ENCODE data around the gene ELF2.

The ELF2 gene

DNA sequence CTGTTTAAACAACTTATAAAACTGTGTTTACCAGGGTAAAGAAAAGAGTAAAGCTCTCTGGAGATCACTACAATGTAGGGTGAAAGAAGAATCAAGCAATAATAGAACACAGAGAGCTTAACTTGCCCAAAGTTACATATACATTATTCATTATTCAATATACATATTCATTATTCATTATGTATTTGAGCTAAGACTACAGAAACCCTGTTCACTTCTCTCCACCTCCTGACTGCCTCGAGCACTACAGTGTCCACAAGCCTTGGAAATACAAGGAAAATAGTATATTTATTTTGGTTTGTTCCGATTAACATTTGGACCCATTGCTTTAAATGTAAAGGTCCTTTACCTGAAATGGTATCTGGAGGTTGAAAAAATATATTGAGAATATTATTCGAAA, 35.9 kb upstream of the ELF2 start:
- H3K4me1 ChIP-seq (ENCODE audit: control insufficient read depth, low read length): peaks cover 37% of the 10 kb centered on the region
- H4K20me1 ChIP-seq (ENCODE audit: control insufficient read depth, insufficient read depth, low read depth, low read length): no peaks in the 10 kb centered on the region
- H3K36me3 ChIP-seq (ENCODE audit: control insufficient read depth, low read length): no peaks in the 10 kb centered on the region
- peaks cover 5% of the 10 kb centered on the region; the same call in 1 of the 2 replicates for H3F3A ChIP-seq (ENCODE audit: control insufficient read depth, insufficient read depth)
- no peak overlapping the region for H3K4me3 ChIP-seq (ENCODE audit: low read length)
- H3K9me2 ChIP-seq (replicated peaks; ENCODE audit: control insufficient read depth, low read length): no peaks in the 10 kb centered on the region
- no peaks in the 10 kb centered on the region for H3K79me2 ChIP-seq (ENCODE audit: control insufficient read depth, low read length)
- H3K27me3 ChIP-seq (ENCODE audit: control insufficient read depth, low read length): no peaks in the 10 kb centered on the region
- H3K27ac ChIP-seq (ENCODE audit: low read depth, low read length): no peak overlapping the region
- H3K4me2 ChIP-seq (ENCODE audit: low read length): no peak overlapping the region
- no peaks in the 10 kb centered on the region for H3K9me3 ChIP-seq (ENCODE audit: control insufficient read depth, insufficient read depth, low read length)
- TF ChIP-seq, protein P1, sequence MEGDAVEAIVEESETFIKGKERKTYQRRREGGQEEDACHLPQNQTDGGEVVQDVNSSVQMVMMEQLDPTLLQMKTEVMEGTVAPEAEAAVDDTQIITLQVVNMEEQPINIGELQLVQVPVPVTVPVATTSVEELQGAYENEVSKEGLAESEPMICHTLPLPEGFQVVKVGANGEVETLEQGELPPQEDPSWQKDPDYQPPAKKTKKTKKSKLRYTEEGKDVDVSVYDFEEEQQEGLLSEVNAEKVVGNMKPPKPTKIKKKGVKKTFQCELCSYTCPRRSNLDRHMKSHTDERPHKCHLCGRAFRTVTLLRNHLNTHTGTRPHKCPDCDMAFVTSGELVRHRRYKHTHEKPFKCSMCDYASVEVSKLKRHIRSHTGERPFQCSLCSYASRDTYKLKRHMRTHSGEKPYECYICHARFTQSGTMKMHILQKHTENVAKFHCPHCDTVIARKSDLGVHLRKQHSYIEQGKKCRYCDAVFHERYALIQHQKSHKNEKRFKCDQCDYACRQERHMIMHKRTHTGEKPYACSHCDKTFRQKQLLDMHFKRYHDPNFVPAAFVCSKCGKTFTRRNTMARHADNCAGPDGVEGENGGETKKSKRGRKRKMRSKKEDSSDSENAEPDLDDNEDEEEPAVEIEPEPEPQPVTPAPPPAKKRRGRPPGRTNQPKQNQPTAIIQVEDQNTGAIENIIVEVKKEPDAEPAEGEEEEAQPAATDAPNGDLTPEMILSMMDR (IDR thresholded peaks at IDR 0.05; ENCODE audit: low read depth, low read length, poor library complexity, severe bottlenecking): no peak
- TF ChIP-seq EZH2phosphoT487 (IDR thresholded peaks at IDR 0.05; ENCODE audit: borderline replicate concordance, low read length): no peak

DNA sequence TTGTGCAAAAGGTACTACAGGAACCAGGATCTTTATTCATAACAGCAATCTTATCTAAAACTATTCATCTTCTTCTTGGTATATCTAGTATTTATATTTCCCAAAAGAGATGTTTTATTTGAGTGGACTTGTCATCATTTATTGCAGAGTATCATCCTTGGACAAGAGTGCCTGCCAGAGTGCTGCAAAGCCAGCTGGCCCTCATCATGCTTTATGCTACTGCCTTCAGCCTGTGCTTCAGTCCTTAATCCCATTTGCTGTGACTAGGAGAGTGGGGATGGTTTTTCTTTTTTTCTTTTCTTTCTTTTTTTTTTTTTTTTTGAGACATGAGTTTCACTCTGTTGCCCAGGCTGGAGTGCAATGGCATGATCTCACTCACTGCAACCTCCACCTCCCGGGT, 33.5 kb upstream of the ELF2 start:
- H3K4me1 ChIP-seq (ENCODE audit: control insufficient read depth, low read length): peaks cover 35% of the 10 kb centered on the region
- no peaks in the 10 kb centered on the region for H3K9me2 ChIP-seq (replicated peaks; ENCODE audit: control insufficient read depth, low read length)
- H3K9me3 ChIP-seq (ENCODE audit: control insufficient read depth, insufficient read depth, low read length): no peaks in the 10 kb centered on the region
- no peak overlapping the region for H3K4me2 ChIP-seq (ENCODE audit: low read length)
- H3K4me3 ChIP-seq (ENCODE audit: low read length): no peak overlapping the region
- H3K27me3 ChIP-seq (ENCODE audit: control insufficient read depth, low read length): no peaks in the 10 kb centered on the region
- no peak overlapping the region for H3K27ac ChIP-seq (ENCODE audit: low read depth, low read length)
- TF ChIP-seq EZH2phosphoT487 (IDR thresholded peaks at IDR 0.05; ENCODE audit: borderline replicate concordance, low read length): no peak
- TF ChIP-seq, protein P1 (IDR thresholded peaks at IDR 0.05; ENCODE audit: low read depth, low read length, poor library complexity, severe bottlenecking): no peak
- H3F3A ChIP-seq (ENCODE audit: control insufficient read depth, insufficient read depth): peaks cover 5% of the 10 kb centered on the region; the same call in 1 of the 2 replicates
- H3K79me2 ChIP-seq (ENCODE audit: control insufficient read depth, low read length): no peaks in the 10 kb centered on the region
- no peaks in the 10 kb centered on the region for H3K36me3 ChIP-seq (ENCODE audit: control insufficient read depth, low read length)
- H4K20me1 ChIP-seq (ENCODE audit: control insufficient read depth, insufficient read depth, low read depth, low read length): no peaks in the 10 kb centered on the region

DNA sequence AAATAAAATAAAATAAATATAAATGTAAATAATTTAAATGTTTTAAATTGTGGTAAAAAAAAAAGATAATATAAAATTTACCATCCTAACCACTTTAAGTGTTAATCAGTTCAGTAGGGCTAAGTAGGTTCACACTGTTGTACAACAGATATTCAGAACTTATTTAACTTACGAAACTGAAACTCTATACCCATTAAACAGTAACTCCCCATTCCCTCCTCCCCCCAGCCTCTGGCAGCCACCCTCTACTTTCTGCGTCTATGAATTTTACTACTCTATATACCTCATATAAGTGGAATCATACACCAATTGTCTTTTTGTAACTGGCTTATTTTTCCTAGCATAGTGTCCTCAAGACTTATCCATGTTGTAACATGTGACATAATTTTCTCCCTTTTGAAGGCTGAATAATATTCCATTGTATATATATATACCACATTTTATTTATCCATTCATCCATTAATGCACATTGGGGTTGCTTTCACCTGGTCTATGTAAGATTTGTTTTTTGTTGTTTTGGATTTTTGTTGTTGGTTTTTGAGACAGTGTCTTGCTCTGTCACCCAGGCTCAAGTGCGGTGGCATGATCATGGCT, 32.5 kb upstream of the ELF2 start:
- H3F3A ChIP-seq (ENCODE audit: control insufficient read depth, insufficient read depth): 0 out of 2 replicates have a peak, but pooled peaks cover 3% of the 10 kb centered on the region

More for the DNA sequence above, 32.5 kb upstream of the ELF2 start:
- no peak for TF ChIP-seq EZH2phosphoT487 (IDR thresholded peaks at IDR 0.05; ENCODE audit: borderline replicate concordance, low read length)
- TF ChIP-seq, protein P1 (IDR thresholded peaks at IDR 0.05; ENCODE audit: low read depth, low read length, poor library complexity, severe bottlenecking): no peak
- Histone ChIP-seq H3K9me3 (ENCODE audit: control insufficient read depth, insufficient read depth, low read length) (no peaks in the 10 kb centered on the region), H3K4me2 (ENCODE audit: low read length) (no peak overlapping the region), H3K27ac (ENCODE audit: low read depth, low read length) (no peak overlapping the region), H3K27me3 (ENCODE audit: control insufficient read depth, low read length) (no peaks in the 10 kb centered on the region), H4K20me1 (ENCODE audit: control insufficient read depth, insufficient read depth, low read depth, low read length) (no peaks in the 10 kb centered on the region), H3K36me3 (ENCODE audit: control insufficient read depth, low read length) (no peaks in the 10 kb centered on the region), H3K79me2 (ENCODE audit: control insufficient read depth, low read length) (no peaks in the 10 kb centered on the region), H3K4me1 (ENCODE audit: control insufficient read depth, low read length) (peaks cover 26% of the 10 kb centered on the region), H3K4me3 (ENCODE audit: low read length) (no peak overlapping the region), H3K9me2 (replicated peaks; ENCODE audit: control insufficient read depth, low read length) (no peaks in the 10 kb centered on the region)
